HG02938 (cell line): ENCODE data around the gene GPATCH8.
"Not testable (repeated sequence)": the region's sequence is repeated elsewhere in the genome, so short reads cannot be mapped to it uniquely, and the experiment has no call there.

Source experiments
- ATAC-seq: cut with Tn5 transposase; IDR thresholded peaks from one replicate; pipeline ENCODE4 v1.9.1; 2021; ENCODE audit warnings: mild to moderate bottlenecking, moderate library complexity; ENCODE audit not compliant: unreplicated experiment

GPATCH8 gene

GRCh38 chr17:44398692-44399691 lies 104.2 kb downstream of the GPATCH8 start:
- no peak for ATAC-seq

DNA sequence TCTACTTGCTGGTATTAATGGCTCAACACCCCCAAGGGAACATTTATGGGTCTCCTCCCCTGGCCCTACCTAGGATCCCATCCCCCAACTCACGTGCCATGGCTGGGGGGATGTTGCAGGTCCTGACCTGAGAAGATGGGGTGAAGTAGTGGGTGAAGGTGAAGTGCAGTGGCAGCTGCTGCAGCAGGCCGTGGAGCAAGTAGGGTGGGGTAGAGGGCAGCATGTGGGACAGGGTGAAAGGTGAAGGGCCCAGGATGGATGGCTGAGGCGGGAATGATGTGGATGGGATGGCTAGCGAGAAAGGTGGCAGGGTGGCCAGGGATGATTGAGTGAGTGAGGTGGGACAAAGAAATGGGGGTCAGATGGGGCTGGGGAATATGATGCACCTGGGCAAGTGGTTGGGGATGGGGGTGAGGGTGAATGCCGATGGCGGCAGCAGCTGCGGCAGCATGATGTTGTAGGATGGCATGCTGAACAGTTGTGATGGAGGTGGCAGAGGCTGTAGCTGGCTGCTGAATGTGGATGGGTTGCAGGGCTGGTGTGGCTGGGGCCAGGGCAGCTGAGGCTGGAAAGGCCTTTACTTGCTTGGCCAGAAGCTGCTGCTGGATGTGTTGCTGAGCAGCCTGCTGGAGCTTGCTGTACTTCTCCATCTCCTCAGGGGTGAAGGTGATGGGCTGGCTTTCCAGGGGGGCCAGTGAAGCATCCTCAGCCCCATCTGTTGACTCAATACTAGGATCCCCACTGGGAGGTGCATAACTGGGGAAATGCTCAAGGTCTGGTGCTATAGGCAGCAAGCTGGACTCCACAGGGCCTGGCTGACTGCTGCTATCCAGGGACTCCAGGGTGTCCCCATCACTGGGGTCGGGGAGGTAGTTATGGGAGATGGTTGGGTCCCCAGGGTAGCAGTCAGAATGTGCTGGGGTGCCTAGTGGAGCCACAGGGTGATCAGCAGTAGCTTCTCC lies 105.4 kb downstream of the GPATCH8 start:
- ATAC-seq: no peak

GRCh38 chr17:44396946-44397345 lies 106.3 kb downstream of the GPATCH8 start:
- ATAC-seq: no peak

- no peak for ATAC-seq
These were observed 108.4 kb downstream of the GPATCH8 start for GRCh38 chr17:44394833-44395232.

GRCh38 chr17:44394112-44394511 lies 109.1 kb downstream of the GPATCH8 start:
- ATAC-seq: not testable (repeated sequence)

DNA sequence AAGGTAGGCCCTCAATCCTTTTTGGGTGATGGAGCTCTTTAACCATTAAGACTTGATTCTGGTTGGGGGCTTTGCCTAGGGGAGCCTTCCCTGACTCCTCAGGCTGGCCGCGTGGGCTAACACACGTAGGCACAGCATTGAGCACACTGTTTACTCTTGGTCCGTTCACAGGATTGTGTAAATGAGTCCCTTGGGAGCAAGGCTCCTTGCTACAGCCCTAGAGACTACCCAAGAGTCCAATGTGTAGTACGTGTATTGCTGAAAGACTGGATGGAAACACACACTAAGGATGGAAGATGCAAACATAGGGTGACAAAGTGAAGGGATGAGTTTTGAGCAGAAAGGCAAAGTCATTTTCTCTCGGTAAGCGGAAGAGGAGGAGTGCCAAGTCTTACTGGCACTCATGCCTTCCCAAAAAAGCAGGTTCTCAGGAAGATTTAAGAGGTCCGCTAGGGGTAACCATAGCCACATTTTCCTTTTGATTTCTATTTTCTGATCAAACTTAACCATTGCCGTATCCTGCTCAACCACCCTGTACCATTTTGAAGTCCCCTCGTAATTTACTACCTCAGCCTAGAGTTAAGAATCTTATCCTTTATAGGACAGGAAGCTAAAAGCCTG lies 112.8 kb downstream of the GPATCH8 start:
- no peak for ATAC-seq

GRCh38 chr17:44389723-44390202 lies 113.4 kb downstream of the GPATCH8 start:
- no peak for ATAC-seq

- no peak for ATAC-seq
These were observed 113.9 kb downstream of the GPATCH8 start, which contains the start of gene ITGA2B for GRCh38 chr17:44389281-44389680. ITGA2B (minus strand) TSS chr17:44389649; CDS start chr17:44389473, 176 bp downstream.

DNA sequence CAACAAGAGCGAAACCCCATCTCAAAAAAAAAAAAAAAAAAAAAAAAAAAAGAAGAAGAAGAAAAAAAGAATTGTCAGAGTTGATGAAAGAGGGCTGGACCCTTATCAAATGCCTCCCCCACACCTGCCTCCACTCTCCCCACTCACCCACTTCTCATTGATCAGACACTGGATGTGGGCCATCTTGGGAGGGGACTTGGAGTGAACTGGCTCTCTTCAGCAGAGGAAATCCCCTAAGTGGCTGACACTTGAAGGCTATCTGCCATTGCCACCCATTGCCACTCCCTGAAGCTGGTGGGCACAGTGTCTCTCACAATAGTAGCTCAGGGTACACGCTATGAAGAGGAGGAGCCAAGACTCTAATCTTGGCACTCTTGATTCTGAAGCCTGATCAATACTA lies 115.4 kb downstream of the GPATCH8 start:
- no peak for ATAC-seq

DNA sequence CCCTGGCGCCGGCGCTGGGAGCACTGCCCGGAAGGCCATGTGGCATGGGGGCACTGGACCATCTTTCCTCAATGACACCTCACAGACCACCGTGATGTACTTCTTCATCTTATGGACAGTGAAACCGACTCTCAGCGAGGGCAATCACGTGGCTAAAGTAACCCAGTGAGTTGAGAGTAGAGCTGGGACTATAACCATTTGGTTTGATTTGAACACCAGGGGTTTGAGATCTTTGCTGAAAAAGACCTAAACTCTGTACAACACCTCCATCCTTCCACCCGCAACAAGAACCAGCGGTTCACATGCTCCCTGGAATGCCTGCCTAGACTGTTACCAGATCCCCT lies 117.1 kb downstream of the GPATCH8 start:
- no peak for ATAC-seq

GRCh38 chr17:44385287-44386181 lies 117.7 kb downstream of the GPATCH8 start:
- ATAC-seq: no peak

GRCh38 chr17:44384823-44385286 lies 118.4 kb downstream of the GPATCH8 start:
- ATAC-seq: no peak

GRCh38 chr17:44384281-44384822 lies 118.9 kb downstream of the GPATCH8 start:
- ATAC-seq: no peak

DNA sequence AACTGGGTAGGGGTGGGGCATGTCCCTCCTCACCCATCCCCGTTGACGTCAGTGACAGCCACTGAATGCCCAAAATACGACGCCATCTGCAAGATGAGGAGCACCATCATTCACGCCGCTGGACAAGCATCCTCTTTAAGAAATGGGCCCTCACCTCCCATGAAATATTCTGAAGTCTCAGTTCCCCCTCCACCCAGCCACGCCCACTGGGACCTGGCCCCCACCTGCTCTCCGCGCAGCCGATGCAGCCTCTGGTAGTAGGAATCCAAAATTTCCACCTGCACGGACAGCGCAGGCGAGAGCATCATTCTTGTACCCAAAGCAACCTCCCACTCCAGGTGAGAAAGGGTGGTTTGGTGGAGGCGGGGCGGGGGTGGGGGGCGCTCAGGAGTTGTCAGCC lies 119.3 kb downstream of the GPATCH8 start:
- ATAC-seq: no peak

DNA sequence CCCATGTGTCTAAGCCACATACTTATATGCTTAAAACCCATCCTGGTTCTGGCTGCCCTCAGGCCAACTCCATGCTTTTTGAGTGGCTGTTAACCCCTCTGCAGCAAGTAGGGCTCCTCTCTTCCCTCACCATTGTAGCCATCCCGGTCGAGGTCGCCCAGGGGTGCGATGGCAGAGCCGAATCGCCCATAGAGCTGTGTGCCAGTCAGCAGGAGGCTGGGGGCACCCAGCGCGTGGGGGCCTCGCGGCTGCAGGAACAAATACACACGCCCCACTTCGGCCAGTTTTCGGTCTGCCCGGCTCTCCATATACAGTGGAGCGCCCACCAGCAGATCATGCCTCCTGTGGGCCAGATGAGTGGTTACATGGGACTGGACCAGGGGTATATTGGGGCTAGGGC lies 119.8 kb downstream of the GPATCH8 start:
- no peak for ATAC-seq

GRCh38 chr17:44382917-44383316 lies 120.3 kb downstream of the GPATCH8 start:
- ATAC-seq: no peak

DNA sequence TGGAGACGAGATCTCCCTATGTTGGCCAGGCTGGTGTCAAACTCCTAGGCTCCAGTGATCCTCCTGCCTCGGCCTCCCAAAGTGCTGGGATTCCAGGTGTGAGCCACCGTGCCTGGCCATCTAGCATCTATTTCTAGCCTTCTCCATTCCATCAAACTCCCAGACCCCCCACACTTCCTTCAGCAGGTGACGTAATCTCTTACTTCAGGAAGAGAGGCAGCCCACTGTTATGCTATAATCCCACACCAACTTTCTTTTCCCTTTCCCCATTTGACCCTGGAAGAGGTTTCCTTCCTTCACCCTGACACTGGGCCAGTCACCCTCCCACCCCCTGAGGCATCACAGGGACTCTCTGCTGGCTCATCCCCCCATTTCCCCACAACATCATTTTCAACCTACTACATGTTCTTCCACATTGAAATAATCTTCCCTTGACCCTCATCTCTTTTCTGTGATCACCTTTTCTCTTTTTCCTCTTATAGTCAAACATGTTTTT lies 121.3 kb downstream of the GPATCH8 start:
- ATAC-seq: no peak

DNA sequence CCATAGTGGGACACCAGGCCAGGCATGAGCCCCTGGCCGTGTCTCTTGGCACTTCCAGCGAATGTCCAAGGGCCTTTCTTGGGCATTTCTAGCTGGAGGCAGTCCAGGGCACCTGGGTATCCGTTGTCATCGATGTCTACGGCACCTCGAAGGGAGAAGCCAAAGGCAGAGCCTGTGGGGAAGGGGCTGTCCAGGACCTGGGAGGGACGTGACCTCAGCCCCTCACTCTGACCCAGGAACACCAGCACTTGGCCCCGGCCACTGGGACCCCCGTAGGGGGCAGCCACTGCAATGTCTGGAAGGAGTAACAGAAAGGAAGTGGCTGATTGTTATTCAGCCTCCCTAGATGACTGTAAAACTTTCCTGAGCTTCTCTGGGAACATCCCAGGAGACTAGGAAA lies 122.4 kb downstream of the GPATCH8 start:
- no peak for ATAC-seq

DNA sequence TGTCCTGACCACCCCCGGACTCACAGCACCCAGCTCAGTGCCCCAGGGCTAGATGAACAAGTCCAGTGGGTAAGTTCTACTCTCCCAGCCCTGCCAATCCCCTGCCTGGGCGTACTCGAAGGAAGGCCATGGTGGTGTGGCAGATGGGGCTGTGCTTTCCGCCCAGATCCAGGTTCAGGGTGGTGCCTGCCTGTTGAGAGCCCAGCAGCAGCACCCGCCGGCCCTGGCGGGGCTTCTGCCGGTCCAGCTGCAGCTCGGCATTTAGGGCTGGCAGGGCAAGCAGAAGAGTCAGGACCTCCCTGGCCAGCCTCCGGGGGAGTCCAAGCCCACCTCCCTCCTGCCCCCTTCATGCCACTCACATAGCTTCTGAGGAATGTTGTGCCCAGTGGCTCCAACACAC lies 123.3 kb downstream of the GPATCH8 start:
- ATAC-seq: no peak
